Sigmoid colon (tissue), 7 donors: Measurements from ENCODE around the gene ESR1. TPM values are rescaled to one million over a fixed set of nuclear protein-coding genes. Genes with fewer than 3 reads are reported as not detected.

Experiments
- DNase-seq: peaks from one replicate; pipeline ENCODE4 v3.0.0-alpha.2; 2019
- H3K27ac ChIP-seq, 4 donors: fragments of 200-600 bp; sonication (generic); one replicate each; pipeline ENCODE4 v1.5.1; 2016 to 2019; ENCODE audit warnings: mild to moderate bottlenecking in 1 of 4
- H3K27me3 ChIP-seq, 3 donors: fragments of 200-600 bp; sonication (generic); one replicate each; pipeline ENCODE4 v1.5.1; 2019; ENCODE audit warnings: mild to moderate bottlenecking in 1 of 3
- H3K36me3 ChIP-seq, 4 donors: fragments of 200-600 bp; sonication (generic); one replicate each; pipeline ENCODE4 v1.5.1; 2016 to 2019
- H3K4me1 ChIP-seq, 4 donors: fragments of 200-600 bp; sonication (generic); one replicate each; pipeline ENCODE4 v1.5.1; 2017 to 2019
- H3K4me3 ChIP-seq, 4 donors: fragments of 200-600 bp; sonication (generic); one replicate each; pipeline ENCODE4 v1.5.1; 2017 to 2019; ENCODE audit warnings: mild to moderate bottlenecking in 2 of 4, moderate library complexity in 1 of 4
- H3K9me3 ChIP-seq, 4 donors: fragments of 200-600 bp in 3 of 4; sonication (generic) in 3 of 4; one replicate each; pipeline versions ENCODE4 v1.5.1 to v1.6.1; 2013 to 2019
- CTCF ChIP-seq, 4 experiments: fragments of 450-650 bp in 3 of 4; fragments of 200-600 bp in 1 of 4; IDR thresholded peaks; one replicate each; pipeline ENCODE4 v1.5.1; 2016 to 2019; ENCODE audit warnings: antibody characterized with exemption in 4 of 4, mild to moderate bottlenecking in 3 of 4, moderate library complexity in 2 of 4
- EP300 ChIP-seq, 4 donors: sonication (generic); formaldehyde crosslinking; IDR thresholded peaks; one replicate each; pipeline ENCODE4 v1.6.1; 2017; ENCODE audit warnings: antibody characterized with exemption in 4 of 4
- POLR2A ChIP-seq, 2 donors: fragments of 450-650 bp; IDR thresholded peaks; one replicate each; pipeline ENCODE4 v1.6.1; 2016; ENCODE audit warnings: antibody characterized with exemption in 2 of 2, mild to moderate bottlenecking in 2 of 2, moderate library complexity in 2 of 2
- POLR2AphosphoS5 ChIP-seq, 4 donors: sonication (generic); formaldehyde crosslinking; IDR thresholded peaks; one replicate each; pipeline ENCODE4 v1.6.1; 2017; ENCODE audit warnings: antibody characterized with exemption in 4 of 4
- WGBS, 2 donors: extraction: QIAGEN DNeasy Blood & Tissue Kit; methylation state at CpG; one replicate each; pipeline ENCODE4 v1.1.7; 2013; 5-methylcytosine and 5-hydroxymethylcytosine counted together
- intact Hi-C: fragments of 100-400 bp; cut with DNase I; formaldehyde crosslinking; loops from one replicate; pipeline ENCODE4 v1.15.1; 2023
- polyA plus RNA-seq, 3 donors: library from polyadenylated mRNA; stranded (reverse); fragments of 200-250 nt; gene quantifications; one replicate each; pipeline ENCODE4 v1.2.3, GENCODE V29; 2013
- total RNA-seq, 4 donors: library from RNA; depleted of rRNA; stranded (reverse); fragments of >200 nt; gene quantifications; one replicate each; pipeline ENCODE4 v1.1.0, GENCODE V29; 2016
- donor health status: healthy with polysubstance abuse.
- donor health status: Bipolar disorder and iron deficiency.
- donor health status: healthy.

The ESR1 gene
- total and polyA plus RNA-seq, 7 donors, result under 0.01 to 2.2 (median 0.91) TPM; not detected in 1

GRCh38 chr6:152062476-152062875 lies 255.0 kb downstream of the ESR1 start:
- intact Hi-C loops, result no loop called here
- no peaks in the 10 kb centered on the region for H3K36me3 ChIP-seq
- TF ChIP-seq POLR2AphosphoS5 (IDR thresholded peaks at IDR 0.05) (no peak), POLR2A (IDR thresholded peaks at IDR 0.05) (no peak), CTCF (IDR thresholded peaks at IDR 0.05) (no peak), EP300 (IDR thresholded peaks at IDR 0.05) (no peak)
- no peak overlapping the region for H3K4me3 ChIP-seq
- peak overlapping the region in 2 of 4 donors; percentile 3 to 21 for H3K27ac ChIP-seq
- DNase-seq, result no peak
- H3K27me3 ChIP-seq, result no peaks in the 10 kb centered on the region
- WGBS, 2 donors, result 53 to 59% methylated on average over 5 of the region's 5 CpGs
- no peaks in the 10 kb centered on the region for H3K9me3 ChIP-seq
- peaks cover 0 to 27% (median 17%) of the 10 kb centered on the region in 4 donors for H3K4me1 ChIP-seq

GRCh38 chr6:152063170-152063921 lies 255.9 kb downstream of the ESR1 start:
- DNase-seq, result no peak
- Histone ChIP-seq H3K4me3 (peak overlapping the region in 1 of 4 donors; percentile 2), H3K9me3 (no peaks in the 10 kb centered on the region), H3K27ac (peak overlapping the region in 2 of 4 donors; percentile 4 to 21), H3K27me3 (no peaks in the 10 kb centered on the region), H3K4me1 (peaks cover 0 to 27% (median 17%) of the 10 kb centered on the region in 4 donors), H3K36me3 (no peaks in the 10 kb centered on the region)
- TF ChIP-seq POLR2AphosphoS5 (IDR thresholded peaks at IDR 0.05) (peak in 1 of 4 donors; percentile 22), POLR2A (IDR thresholded peaks at IDR 0.05) (no peak), EP300 (IDR thresholded peaks at IDR 0.05) (no peak)
- intact Hi-C loops, result no loop called here
- 70 to 84% methylated on average over 10 of the region's 10 CpGs for WGBS, 2 donors

- H3K4me3 ChIP-seq, result no peak overlapping the region
- no peaks in the 10 kb centered on the region for H3K27me3 ChIP-seq
- no peak for DNase-seq
- no peaks in the 10 kb centered on the region for H3K9me3 ChIP-seq
- H3K27ac ChIP-seq, result no peak overlapping the region
- no peak for TF ChIP-seq EP300 (IDR thresholded peaks at IDR 0.05)
- no peak for TF ChIP-seq POLR2A (IDR thresholded peaks at IDR 0.05)
- no peak for TF ChIP-seq CTCF (IDR thresholded peaks at IDR 0.05)
- no peak for TF ChIP-seq POLR2AphosphoS5 (IDR thresholded peaks at IDR 0.05)
- intact Hi-C loops, result no loop called here
- no peaks in the 10 kb centered on the region for H3K36me3 ChIP-seq
- 77 to 90% methylated on average over 4 of the region's 4 CpGs for WGBS, 2 donors
- peaks cover 0 to under 1% (median 0%) of the 10 kb centered on the region in 4 donors for H3K4me1 ChIP-seq
Measured at GRCh38 chr6:152068622-152069261, 261.3 kb downstream of the ESR1 start.

GRCh38 chr6:152070556-152070955 lies 263.1 kb downstream of the ESR1 start:
- H3K27me3 ChIP-seq, result no peaks in the 10 kb centered on the region
- H3K4me3 ChIP-seq, result no peak overlapping the region
- intact Hi-C loops, result no loop called here
- H3K27ac ChIP-seq, result no peak overlapping the region
- 92 to 94% methylated on average over 5 of the region's 5 CpGs for WGBS, 2 donors
- TF ChIP-seq EP300 (IDR thresholded peaks at IDR 0.05) (no peak), POLR2AphosphoS5 (IDR thresholded peaks at IDR 0.05) (no peak), POLR2A (IDR thresholded peaks at IDR 0.05) (no peak), CTCF (IDR thresholded peaks at IDR 0.05) (no peak)
- peaks cover 0 to 4% (median 0%) of the 10 kb centered on the region in 4 donors for H3K9me3 ChIP-seq
- no peaks in the 10 kb centered on the region for H3K36me3 ChIP-seq
- H3K4me1 ChIP-seq, result no peaks in the 10 kb centered on the region
- no peak for DNase-seq

GRCh38 chr6:152071318-152071717 lies 263.8 kb downstream of the ESR1 start:
- H3K4me1 ChIP-seq, result no peaks in the 10 kb centered on the region
- no peak for DNase-seq
- H3K36me3 ChIP-seq, result no peaks in the 10 kb centered on the region
- intact Hi-C loops, result no loop called here
- H3K9me3 ChIP-seq, result peaks cover 0 to 8% (median 0%) of the 10 kb centered on the region in 4 donors
- H3K4me3 ChIP-seq, result no peak overlapping the region
- H3K27me3 ChIP-seq, result no peaks in the 10 kb centered on the region
- 74 to 86% methylated on average over 3 of the region's 3 CpGs for WGBS, 2 donors
- no peak for TF ChIP-seq CTCF (IDR thresholded peaks at IDR 0.05)
- TF ChIP-seq POLR2AphosphoS5 (IDR thresholded peaks at IDR 0.05), result no peak
- TF ChIP-seq EP300 (IDR thresholded peaks at IDR 0.05), result no peak
- TF ChIP-seq POLR2A (IDR thresholded peaks at IDR 0.05), result no peak
- no peak overlapping the region for H3K27ac ChIP-seq
